ENCODE data around the gene NDUFAF3. TPM values are rescaled to one million over a fixed set of nuclear protein-coding genes. Genes with fewer than 3 reads are reported as not detected.

NDUFAF3 gene
- total and polyA plus RNA-seq, 2 experiments from 2014 or later: 49.9 to 118 TPM

DNA sequence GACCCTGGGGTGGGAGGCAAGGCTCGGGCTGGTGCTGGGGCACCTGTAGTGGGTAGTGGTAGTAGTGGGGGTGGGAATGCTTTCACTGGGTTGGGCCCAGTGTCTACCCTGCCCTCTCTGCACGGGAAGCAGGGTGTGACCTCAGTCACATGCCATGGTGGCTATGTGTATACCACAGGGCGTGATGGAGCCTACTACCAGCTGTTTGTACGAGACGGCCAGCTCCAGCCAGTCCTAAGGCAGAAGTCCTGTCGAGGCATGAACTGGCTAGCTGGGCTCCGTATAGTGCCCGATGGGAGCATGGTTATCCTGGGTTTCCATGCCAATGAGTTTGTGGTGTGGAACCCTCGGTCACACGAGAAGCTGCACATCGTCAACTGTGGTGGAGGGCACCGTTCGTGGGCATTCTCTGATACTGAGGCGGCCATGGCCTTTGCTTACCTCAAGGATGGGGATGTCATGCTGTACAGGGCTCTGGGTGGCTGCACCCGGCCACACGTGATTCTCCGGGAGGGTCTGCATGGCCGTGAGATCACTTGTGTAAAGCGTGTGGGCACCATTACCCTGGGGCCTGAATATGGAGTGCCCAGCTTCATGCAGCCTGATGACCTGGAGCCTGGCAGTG lies 8.7 kb upstream of the NDUFAF3 start (continued):
- no peak for TF ChIP-seq REST (IDR thresholded peaks at IDR 0.05; ENCODE audit: unreplicated experiment)
- TF ChIP-seq STAT1 (IDR thresholded peaks at IDR 0.05; ENCODE audit: unreplicated experiment): no peak
- no peak for TF ChIP-seq POLR2AphosphoS5 (IDR thresholded peaks at IDR 0.05; ENCODE audit: low read depth)
- no peak for TF ChIP-seq EZH2phosphoT487 (IDR thresholded peaks at IDR 0.05; ENCODE audit: unreplicated experiment)
- TF ChIP-seq JUNB (IDR thresholded peaks at IDR 0.05; ENCODE audit: unreplicated experiment): no peak
- TF ChIP-seq CTCF (conservative IDR thresholded peaks at IDR 0.05; ENCODE audit: low read depth in 2 of 2): no peak
- TF ChIP-seq NANOG (IDR thresholded peaks at IDR 0.05; ENCODE audit: borderline replicate concordance): no peak
- no peak for TF ChIP-seq CREB1 (CRISPR knock-in tag; IDR thresholded peaks at IDR 0.05; ENCODE audit: low read depth)
- TF ChIP-seq EZH2 (IDR thresholded peaks at IDR 0.05; ENCODE audit: low read depth, unreplicated experiment): no peak
- TF ChIP-seq ZNF331 (CRISPR knock-in tag; IDR thresholded peaks at IDR 0.05; ENCODE audit: low read depth): no peak
- TF ChIP-seq, protein P1, sequence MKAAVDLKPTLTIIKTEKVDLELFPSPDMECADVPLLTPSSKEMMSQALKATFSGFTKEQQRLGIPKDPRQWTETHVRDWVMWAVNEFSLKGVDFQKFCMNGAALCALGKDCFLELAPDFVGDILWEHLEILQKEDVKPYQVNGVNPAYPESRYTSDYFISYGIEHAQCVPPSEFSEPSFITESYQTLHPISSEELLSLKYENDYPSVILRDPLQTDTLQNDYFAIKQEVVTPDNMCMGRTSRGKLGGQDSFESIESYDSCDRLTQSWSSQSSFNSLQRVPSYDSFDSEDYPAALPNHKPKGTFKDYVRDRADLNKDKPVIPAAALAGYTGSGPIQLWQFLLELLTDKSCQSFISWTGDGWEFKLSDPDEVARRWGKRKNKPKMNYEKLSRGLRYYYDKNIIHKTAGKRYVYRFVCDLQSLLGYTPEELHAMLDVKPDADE (IDR thresholded peaks at IDR 0.05): no peak
